ACHN (cell line): ENCODE measurements around the gene KCNQ5.
"Not testable (repeated sequence)": the region's sequence is repeated elsewhere in the genome, so short reads cannot be mapped to it uniquely, and the experiment has no call there.

ENCODE experiments used
- DNase-seq: peaks from one replicate; pipeline ENCODE4 v3.0.0-alpha.2; 2015
- in situ Hi-C: cut with HindIII; loops from 2 replicates; pipeline ENCODE4 v1.10.0; 2017; ENCODE audit warnings: low sequenced_read_pairs, low pct_ligation_motif_present, low pct_unique_long_range_greater_than_20kb

Gene KCNQ5

DNA sequence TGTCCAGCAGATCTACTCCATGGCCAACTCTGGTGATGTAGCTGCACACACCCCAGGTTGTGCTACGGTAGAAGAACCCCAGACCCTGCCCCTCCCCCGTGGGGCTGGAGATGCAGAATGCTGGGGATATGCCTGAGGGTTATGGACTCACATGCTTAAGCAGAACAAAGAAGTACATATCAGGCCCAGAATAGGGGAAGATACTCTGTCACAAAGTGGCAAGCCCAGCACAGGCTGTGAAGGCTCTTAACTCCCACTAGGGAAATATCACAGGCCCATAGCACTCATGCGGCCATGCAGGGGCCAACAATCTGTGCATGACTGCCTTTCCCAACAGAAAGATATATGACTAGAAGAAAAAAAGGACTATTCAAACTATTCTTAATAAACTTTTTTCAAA, 234.9 kb downstream of the KCNQ5 start:
- in situ Hi-C loops, result no loop called here
- DNase-seq, result no peak

DNA sequence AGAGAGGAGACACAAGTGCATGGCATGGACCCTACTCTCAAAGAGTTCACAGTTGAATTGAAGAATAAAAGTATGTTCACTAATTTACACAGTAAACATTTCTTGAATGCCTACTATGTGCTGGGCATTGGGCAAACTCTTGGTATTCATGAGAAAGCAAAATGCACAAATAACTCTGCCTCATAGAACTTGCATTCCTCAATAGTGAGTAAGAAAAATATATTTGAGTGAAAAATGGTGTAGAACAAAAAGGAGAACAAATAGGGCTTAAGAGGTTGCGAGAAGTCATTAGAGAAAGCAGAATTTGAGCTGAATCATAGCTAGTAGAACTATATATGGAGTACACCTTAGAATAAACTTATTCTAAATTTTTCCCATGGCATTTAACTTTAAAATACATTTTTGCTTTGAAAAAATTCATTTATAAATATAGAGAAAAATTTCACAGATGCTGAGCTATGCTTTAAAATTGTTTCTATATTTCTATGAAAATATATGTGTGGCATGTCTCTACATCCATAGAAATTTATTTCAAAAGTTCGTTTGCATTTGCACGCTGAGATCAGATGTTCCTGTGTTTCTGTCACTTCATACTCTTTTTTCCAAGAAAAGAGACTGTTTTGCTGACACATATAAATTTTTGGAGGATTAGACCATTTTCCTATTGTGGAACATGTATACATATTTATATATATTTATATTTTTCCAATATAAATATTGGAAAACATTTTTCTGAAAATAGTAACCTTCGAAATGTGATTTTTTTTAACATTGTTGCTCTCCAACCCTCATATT, 236.1 kb downstream of the KCNQ5 start:
- in situ Hi-C loops, result no loop called here
- DNase-seq, result no peak

- no peak for DNase-seq
- in situ Hi-C loops, result no loop called here
Measured at GRCh38 chr6:72861059-72861458, 239.2 kb downstream of the KCNQ5 start.

- in situ Hi-C loops, result no loop called here
- DNase-seq, result no peak
Measured at GRCh38 chr6:72861935-72862432, 240.1 kb downstream of the KCNQ5 start.

- in situ Hi-C loops, result no loop called here
- no peak for DNase-seq
Measured at GRCh38 chr6:72863131-72863530, 241.3 kb downstream of the KCNQ5 start.

DNA sequence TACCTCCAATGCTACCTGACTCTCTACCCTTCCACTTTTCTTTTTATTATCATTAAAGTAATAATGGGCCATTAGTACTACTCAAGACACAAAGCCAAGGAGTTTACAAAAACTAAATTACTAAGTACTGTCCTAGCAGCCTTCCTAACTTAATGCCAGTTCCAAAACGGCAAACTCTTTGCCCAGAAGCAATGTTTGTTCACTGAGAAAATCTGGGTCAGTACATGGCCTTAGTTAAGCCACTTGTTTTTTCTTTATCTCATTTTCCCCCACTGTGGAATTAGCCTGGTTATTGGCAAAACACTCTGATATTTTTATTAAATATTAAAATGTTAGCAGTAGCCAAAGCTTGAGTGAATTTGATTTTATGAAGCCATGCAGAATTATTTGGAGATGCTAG, 242.4 kb downstream of the KCNQ5 start:
- in situ Hi-C loops, result no loop called here
- DNase-seq, result no peak

GRCh38 chr6:72864799-72865198, 242.9 kb downstream of the KCNQ5 start:
- in situ Hi-C loops, result no loop called here

DNA sequence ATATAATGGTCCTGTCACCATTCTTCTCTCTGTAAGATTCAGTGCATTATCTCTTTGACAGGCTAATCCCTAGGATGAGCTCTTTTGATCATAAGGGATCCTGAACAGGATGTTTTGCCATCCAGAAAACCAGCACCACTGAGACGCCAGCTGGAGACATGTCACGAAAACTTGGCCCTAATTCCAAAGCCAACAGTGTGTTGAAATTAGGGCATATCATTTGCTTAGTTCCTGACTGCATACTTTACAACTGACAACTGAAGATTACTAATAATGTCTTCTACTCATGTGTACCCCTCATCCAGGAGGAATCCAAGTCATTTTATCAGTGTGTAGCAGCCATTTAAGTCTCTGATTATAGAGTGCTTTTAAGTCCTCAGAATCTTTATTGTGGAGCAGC, 243.6 kb downstream of the KCNQ5 start:
- in situ Hi-C loops, result no loop called here
- no peak for DNase-seq

More at GRCh38 chr6:72864799-72865198, 242.9 kb downstream of the KCNQ5 start:
- no peak for DNase-seq

GRCh38 chr6:72869621-72870020, 247.8 kb downstream of the KCNQ5 start:
- in situ Hi-C loops, result no loop called here
- DNase-seq, result no peak

- no peak for DNase-seq
- in situ Hi-C loops, result no loop called here
Measured at GRCh38 chr6:72873433-72873832, 251.6 kb downstream of the KCNQ5 start.

GRCh38 chr6:72876256-72876655, 254.4 kb downstream of the KCNQ5 start:
- in situ Hi-C loops, result no loop called here
- DNase-seq, result no peak

GRCh38 chr6:72886170-72886569, 264.3 kb downstream of the KCNQ5 start:
- in situ Hi-C loops, result no loop called here
- no peak for DNase-seq

- no peak for DNase-seq
- in situ Hi-C loops, result no loop called here
Measured at GRCh38 chr6:72890233-72890632, 268.4 kb downstream of the KCNQ5 start.

GRCh38 chr6:72890671-72891070, 268.8 kb downstream of the KCNQ5 start:
- in situ Hi-C loops, result no loop called here
- DNase-seq, result no peak

GRCh38 chr6:72892901-72893300, 271.0 kb downstream of the KCNQ5 start:
- in situ Hi-C loops, result no loop called here

DNA sequence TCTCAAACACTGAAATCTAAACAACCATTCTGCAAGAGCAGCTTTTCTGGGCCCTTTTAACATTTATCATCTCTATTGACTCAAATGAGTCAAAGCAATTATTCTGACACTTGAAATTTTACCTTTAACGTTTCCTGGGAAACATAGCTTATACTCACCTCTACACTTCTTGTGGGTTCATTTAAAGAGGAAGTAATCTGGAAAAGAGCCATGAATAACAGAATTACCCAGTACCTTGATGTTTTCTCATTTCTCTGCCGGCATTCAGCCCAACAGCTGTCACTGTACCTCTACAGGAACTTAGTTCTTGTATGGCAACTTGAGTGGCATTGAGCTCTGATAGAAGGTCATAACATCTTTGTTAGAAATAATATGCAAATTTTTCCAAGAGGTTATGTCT, 272.2 kb downstream of the KCNQ5 start:
- no peak for DNase-seq

More at GRCh38 chr6:72892901-72893300, 271.0 kb downstream of the KCNQ5 start:
- DNase-seq, result no peak

DNA sequence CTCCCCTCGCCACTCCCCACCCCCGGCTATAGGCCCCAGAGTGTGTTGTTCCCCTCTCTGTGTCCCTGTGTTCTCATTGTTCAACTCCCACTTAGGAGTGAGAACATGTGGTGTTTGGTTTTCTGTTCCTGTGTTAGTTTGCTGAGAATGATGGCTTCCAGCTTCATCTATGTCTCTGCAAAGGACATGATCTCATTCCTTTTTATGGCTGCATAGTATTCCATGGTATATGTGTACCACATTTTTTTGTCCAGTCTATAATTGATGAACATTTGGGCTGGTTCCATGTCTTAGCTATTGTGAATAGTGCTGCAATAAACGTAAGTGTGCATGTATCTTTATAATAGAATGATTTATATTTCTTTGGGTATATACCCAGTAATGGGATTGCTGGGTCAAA, 276.4 kb downstream of the KCNQ5 start:
- DNase-seq, in situ Hi-C loops: not testable (repeated sequence)

More for the DNA sequence above, 272.2 kb downstream of the KCNQ5 start:
- in situ Hi-C loops, result no loop called here

- in situ Hi-C loops, result no loop called here
- no peak for DNase-seq
Measured at GRCh38 chr6:72905705-72906478, 284.0 kb downstream of the KCNQ5 start.

DNA sequence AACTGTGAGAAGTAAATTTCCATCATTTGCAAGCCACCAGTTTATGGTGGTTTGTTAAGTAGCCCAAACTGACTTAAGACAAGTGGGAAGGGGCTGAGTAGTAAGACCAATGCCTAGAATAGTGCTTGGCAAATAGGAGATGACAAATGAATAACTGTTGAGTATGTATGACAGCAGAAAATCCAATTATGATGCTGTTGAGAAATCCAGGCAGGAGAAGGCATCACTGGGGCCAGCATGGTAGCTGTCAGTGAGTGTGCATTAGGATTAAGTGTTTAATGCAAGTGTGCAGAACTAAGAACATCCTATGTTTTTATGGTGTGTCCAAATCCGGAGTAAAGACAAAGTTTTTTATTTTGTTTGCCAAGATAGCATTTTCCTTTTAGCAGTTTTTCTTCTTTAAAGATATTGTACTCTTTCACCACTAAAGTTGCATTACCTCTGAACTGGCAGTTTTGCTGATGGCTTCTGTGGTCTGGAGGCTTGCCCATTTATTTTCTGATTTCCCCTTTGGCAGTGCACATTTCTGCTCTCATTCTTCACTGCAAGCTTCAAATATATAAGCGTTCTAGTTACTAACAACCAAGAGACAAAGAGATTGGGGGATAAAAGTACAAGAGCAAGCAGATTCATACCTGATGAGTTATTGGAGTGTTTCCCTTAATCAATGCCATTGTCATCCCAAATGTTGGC, 289.7 kb downstream of the KCNQ5 start:
- in situ Hi-C loops, result no loop called here
- no peak for DNase-seq
